PFSK-1 (cell line): Measurements from ENCODE around the gene ICE2.

Experiments used
- FOXP2 ChIP-seq: optimal IDR thresholded peaks from 2 replicates; pipeline ENCODE3; 2011; ENCODE audit warnings: borderline replicate concordance, control low read depth, inconsistent platforms; ENCODE audit not compliant: insufficient read depth; ENCODE audit errors: extremely low read length, extremely low read depth
- POLR2AphosphoS5 ChIP-seq: IDR thresholded peaks from 2 replicates; pipeline ENCODE4 v1.6.1; 2012; ENCODE audit warnings: low read depth, mild to moderate bottlenecking, control low read depth, low read length, moderate library complexity
- SIN3A ChIP-seq: IDR thresholded peaks from 2 replicates; pipeline ENCODE4 v1.6.1; 2012; ENCODE audit warnings: mild to moderate bottlenecking, low read length, moderate library complexity, borderline replicate concordance; ENCODE audit not compliant: insufficient read depth
- TAF1 ChIP-seq: IDR thresholded peaks from 2 replicates; pipeline ENCODE4 v1.6.1; 2012; ENCODE audit warnings: low read length, control low read depth, borderline replicate concordance; ENCODE audit not compliant: insufficient read depth
- TF ChIP-seq, protein P1 (sequence below), 2 experiments: IDR thresholded peaks; 2 replicates each; pipeline versions ENCODE4 v1.6.1 to v1.8.0; 2011 to 2012; ENCODE audit warnings: low read depth in 2 of 2, low read length in 2 of 2, control low read depth in 1 of 2, inconsistent platforms in 1 of 2, mild to moderate bottlenecking in 1 of 2, moderate library complexity in 1 of 2; ENCODE audit not compliant: insufficient read depth in 1 of 2

The ICE2 gene

DNA sequence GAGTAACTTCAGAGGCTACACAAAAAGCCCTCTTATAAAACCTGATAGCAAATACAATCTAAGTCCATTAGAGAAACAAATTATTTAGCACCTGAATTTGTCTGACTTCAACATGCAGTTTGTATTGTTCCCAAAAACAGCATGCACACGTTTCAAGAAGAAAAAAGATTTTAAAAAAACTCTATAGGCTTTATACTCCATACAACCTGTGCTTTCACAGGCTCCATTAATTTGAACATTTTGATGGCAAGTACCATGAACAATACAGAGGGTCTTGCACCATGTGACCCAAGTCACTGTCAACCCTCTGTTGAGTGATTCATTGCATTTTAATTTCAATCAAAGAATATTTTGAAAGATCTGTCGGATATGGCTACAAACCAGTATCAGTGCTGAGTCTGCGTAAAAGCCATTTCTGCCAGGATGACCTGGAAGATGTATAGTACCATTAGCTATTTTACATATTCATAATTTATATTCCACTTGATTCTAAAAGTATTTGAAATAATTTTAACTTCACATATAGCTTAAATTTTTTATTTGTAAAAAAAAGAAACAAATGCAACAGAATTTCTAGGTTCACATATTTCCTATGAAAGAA lies 94.3 kb downstream of the ICE2 start:
- no peak for TF ChIP-seq FOXP2
- no peak for TF ChIP-seq SIN3A
- no peak for TF ChIP-seq TAF1
- TF ChIP-seq, protein P1, sequence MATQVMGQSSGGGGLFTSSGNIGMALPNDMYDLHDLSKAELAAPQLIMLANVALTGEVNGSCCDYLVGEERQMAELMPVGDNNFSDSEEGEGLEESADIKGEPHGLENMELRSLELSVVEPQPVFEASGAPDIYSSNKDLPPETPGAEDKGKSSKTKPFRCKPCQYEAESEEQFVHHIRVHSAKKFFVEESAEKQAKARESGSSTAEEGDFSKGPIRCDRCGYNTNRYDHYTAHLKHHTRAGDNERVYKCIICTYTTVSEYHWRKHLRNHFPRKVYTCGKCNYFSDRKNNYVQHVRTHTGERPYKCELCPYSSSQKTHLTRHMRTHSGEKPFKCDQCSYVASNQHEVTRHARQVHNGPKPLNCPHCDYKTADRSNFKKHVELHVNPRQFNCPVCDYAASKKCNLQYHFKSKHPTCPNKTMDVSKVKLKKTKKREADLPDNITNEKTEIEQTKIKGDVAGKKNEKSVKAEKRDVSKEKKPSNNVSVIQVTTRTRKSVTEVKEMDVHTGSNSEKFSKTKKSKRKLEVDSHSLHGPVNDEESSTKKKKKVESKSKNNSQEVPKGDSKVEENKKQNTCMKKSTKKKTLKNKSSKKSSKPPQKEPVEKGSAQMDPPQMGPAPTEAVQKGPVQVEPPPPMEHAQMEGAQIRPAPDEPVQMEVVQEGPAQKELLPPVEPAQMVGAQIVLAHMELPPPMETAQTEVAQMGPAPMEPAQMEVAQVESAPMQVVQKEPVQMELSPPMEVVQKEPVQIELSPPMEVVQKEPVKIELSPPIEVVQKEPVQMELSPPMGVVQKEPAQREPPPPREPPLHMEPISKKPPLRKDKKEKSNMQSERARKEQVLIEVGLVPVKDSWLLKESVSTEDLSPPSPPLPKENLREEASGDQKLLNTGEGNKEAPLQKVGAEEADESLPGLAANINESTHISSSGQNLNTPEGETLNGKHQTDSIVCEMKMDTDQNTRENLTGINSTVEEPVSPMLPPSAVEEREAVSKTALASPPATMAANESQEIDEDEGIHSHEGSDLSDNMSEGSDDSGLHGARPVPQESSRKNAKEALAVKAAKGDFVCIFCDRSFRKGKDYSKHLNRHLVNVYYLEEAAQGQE (IDR thresholded peaks at IDR 0.05; ENCODE audit: insufficient read depth in 1 of 2, low read depth in 2 of 2, low read length in 2 of 2), result no peak
- no peak for TF ChIP-seq POLR2AphosphoS5

DNA sequence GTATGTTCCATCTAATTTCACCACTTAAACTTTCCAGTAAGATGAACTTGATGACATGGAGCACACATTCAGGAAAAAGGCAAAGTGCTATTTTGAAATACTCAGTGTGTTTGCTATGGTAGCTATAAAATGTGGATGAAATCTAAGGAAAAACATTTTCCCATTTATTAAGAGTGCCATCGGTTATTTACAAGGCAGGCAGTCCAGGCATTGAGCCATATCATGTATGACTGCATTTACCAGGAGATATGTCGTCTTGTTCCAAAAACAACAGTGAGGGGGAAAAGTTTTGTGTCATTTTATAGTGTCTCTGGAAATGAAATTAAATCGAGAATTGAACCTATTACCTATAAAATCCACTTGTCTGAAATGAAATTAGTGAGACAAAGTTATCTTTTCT lies 94.9 kb downstream of the ICE2 start:
- no peak for TF ChIP-seq FOXP2

DNA sequence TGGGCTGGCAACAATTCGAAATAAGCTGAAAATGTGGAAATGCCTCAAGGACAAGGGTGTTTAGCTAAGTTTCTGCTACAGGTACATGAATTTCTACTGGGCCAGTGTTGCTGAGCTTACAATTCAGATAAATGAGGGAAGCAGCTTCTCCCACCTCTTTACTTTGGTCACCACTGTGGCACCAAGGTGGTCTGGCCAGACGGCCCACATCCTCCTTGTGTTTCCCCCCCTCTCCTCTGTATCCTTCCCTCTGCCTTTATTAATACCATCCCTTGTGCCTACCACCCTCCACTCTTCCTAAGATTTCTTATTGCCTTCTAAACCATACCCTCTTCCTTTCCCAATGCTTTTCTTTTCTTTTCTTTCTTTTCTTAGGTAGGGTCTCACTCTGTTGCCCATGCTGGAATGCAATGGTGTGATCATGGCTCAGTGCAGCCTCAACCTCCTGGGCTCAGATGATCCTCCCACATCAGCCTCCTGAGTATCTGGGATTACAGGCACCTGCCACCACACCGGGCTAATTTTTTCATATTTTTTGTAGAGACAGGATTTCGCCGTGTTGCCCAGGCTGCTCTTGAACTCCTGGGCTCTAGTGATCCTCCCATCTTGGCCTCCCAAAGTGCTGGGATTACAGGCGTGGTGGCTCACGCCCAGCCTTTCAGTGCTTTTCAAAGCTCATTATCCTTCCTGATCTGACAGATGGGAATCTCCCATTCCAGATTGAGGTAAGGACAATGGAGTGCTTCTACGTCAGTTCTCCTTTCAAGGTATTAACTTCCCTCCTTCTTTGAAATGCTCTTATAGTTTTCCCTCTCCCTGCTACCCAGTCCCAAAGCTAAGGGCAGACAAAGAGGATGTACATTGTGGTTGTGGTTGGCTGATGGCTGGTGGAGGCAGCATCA lies 95.9 kb downstream of the ICE2 start:
- TF ChIP-seq FOXP2 (no peak), POLR2AphosphoS5 (peak; percentile 1; the same call in 1 of the 2 replicates)

- TF ChIP-seq FOXP2 (no peak), POLR2AphosphoS5 (no peak), TAF1 (no peak), SIN3A (no peak)
- TF ChIP-seq, protein P1 (IDR thresholded peaks at IDR 0.05; ENCODE audit: insufficient read depth in 1 of 2, low read depth in 2 of 2, low read length in 2 of 2), result no peak
Measured at GRCh38 chr15:60381148-60381788, 97.7 kb downstream of the ICE2 start.

DNA sequence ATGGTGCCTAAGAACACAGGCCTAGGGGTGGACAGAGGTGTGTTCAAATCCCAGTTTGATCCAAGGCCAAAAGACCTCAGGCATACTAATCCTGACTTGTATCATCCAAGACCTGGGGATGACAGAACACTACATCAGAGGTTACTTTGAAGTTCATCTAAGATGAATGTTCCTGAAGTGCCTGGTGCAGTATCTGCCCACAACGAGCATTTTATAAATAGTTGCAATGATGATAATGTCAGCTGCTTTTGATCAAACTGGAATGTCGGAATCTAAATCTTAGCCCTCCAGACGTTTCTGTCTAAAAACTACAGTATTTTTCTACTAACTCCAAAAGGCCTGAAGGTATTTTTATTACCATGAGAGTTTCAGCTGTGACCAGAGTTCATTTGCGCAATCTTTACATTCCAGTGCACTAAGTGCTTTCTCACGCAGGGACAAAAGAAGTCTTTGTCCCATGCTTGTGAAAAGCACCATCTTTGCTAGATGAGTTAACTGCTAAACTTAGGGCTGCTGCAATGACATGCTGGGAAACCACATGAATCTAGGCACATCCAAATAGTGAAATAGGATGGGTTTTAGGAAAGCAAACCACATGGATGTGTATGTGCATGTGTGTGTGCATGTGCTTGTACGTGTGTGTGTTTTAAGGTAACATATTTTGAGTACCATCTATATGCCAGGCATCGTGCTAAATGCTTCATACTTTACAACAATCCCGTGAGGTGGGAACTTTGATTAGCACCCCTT lies 99.2 kb downstream of the ICE2 start:
- TF ChIP-seq TAF1 (no peak), FOXP2 (no peak), SIN3A (no peak), POLR2AphosphoS5 (no peak)
- TF ChIP-seq, protein P1 (IDR thresholded peaks at IDR 0.05; ENCODE audit: insufficient read depth in 1 of 2, low read depth in 2 of 2, low read length in 2 of 2), result no peak

DNA sequence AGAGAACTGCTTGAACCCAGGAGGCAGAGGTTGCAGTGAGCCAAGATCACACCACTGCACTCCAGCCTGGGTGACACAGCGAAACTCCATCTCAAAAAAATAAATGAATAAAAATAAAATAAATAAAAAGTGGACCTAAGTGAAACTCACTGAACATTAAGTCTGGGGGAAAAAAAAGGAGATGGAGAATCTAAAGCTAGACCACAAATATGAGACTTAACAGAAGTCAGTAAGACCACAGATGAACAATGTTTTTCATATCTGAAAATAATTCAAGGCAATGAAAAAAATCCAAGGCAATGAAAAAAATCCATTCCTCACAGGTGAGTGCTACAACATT lies 99.8 kb downstream of the ICE2 start:
- no peak for TF ChIP-seq FOXP2
- TF ChIP-seq, protein P1 (IDR thresholded peaks at IDR 0.05; ENCODE audit: insufficient read depth in 1 of 2, low read depth in 2 of 2, low read length in 2 of 2), result no peak
